ENCODE measurements around the gene SNCAIP. TPM values are rescaled to one million over a fixed set of nuclear protein-coding genes. Genes with fewer than 3 reads are reported as not detected.

SNCAIP gene
- total and polyA plus RNA-seq, 2 experiments from 2014 or later, result 1.5 to 2.4 TPM

DNA sequence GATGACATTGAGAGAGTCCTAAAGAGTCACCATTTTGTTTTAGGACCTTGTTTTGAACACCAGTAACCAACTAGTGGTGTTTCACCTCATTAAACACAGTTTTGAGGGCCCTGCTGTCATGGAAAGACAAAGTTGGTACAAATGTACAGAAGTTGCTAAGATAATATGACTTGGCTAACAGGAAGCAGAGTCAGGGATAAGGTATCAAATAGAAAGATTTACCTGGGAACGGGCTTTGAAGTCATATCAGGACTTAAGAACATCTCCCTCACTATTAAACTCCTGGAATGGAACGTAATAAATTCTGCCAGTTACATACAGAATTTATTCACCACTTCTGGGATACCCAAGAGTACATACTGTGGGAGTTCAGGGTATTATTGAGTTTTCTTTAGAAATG lies 115.6 kb downstream of the SNCAIP start:
- WGBS, 2 experiments (ENCODE audit: low coverage in 1 of 2, low lambda C conversion rate in 2 of 2, missing lambda C conversion rate in 2 of 2), result 73 to 88% methylated on average over 2 of the region's 2 CpGs
- H4K20me1 ChIP-seq (ENCODE audit: insufficient read depth), result no peaks in the 10 kb centered on the region
- no peaks in the 10 kb centered on the region for H3F3A ChIP-seq (ENCODE audit: insufficient read depth)
- H3K27me3 ChIP-seq (replicated peaks; ENCODE audit: insufficient read depth), result no peaks in the 10 kb centered on the region
- H3K36me3 ChIP-seq (ENCODE audit: low read depth), result no peaks in the 10 kb centered on the region
- no peak overlapping the region for H3K4me2 ChIP-seq (ENCODE audit: unreplicated experiment)
- H3K9me3 ChIP-seq (ENCODE audit: low read depth), result no peaks in the 10 kb centered on the region
- H2AFZ ChIP-seq, result no peak overlapping the region
- H3K9me2 ChIP-seq (ENCODE audit: insufficient read depth), result no peaks in the 10 kb centered on the region
- no peaks in the 10 kb centered on the region for H3K79me2 ChIP-seq (ENCODE audit: insufficient read depth)
- in situ Hi-C loops (cut with MboI), result no loop called here
- DNase-seq, result no peak
- H3K4me3 ChIP-seq, result no peak overlapping the region
- no peak overlapping the region for H3K27ac ChIP-seq
- H3K9ac ChIP-seq, result no peak overlapping the region
- H3K4me1 ChIP-seq (ENCODE audit: insufficient read depth), result no peaks in the 10 kb centered on the region
- no peak for TF ChIP-seq EZH2phosphoT487 (IDR thresholded peaks at IDR 0.05; ENCODE audit: insufficient read depth, low read depth)
- no peak for TF ChIP-seq EZH2 (IDR thresholded peaks at IDR 0.05; ENCODE audit: insufficient read depth, poor library complexity, severe bottlenecking)

GRCh38 chr5:122429545-122430318 lies 117.7 kb downstream of the SNCAIP start:
- H3K9me2 ChIP-seq (ENCODE audit: insufficient read depth), result no peaks in the 10 kb centered on the region
- H3F3A ChIP-seq (ENCODE audit: insufficient read depth), result no peaks in the 10 kb centered on the region
- no peaks in the 10 kb centered on the region for H3K27me3 ChIP-seq (replicated peaks; ENCODE audit: insufficient read depth)
- no peaks in the 10 kb centered on the region for H3K36me3 ChIP-seq (ENCODE audit: low read depth)
- DNase-seq, result no peak
- no peak overlapping the region for H3K4me2 ChIP-seq (ENCODE audit: unreplicated experiment)
- H2AFZ ChIP-seq, result no peak overlapping the region
- H3K9ac ChIP-seq, result no peak overlapping the region
- in situ Hi-C loops (cut with MboI), result no loop called here
- H3K4me1 ChIP-seq (ENCODE audit: insufficient read depth), result no peaks in the 10 kb centered on the region
- H3K27ac ChIP-seq, result no peak overlapping the region
- 76 to 79% methylated on average over 7 of the region's 7 CpGs for WGBS, 2 experiments (ENCODE audit: low coverage in 1 of 2, low lambda C conversion rate in 2 of 2, missing lambda C conversion rate in 2 of 2)
- no peaks in the 10 kb centered on the region for H3K9me3 ChIP-seq (ENCODE audit: low read depth)
- H3K79me2 ChIP-seq (ENCODE audit: insufficient read depth), result no peaks in the 10 kb centered on the region
- no peak overlapping the region for H3K4me3 ChIP-seq
- H4K20me1 ChIP-seq (ENCODE audit: insufficient read depth), result no peaks in the 10 kb centered on the region
- no peak for TF ChIP-seq EZH2 (IDR thresholded peaks at IDR 0.05; ENCODE audit: insufficient read depth, poor library complexity, severe bottlenecking)
- TF ChIP-seq EZH2phosphoT487 (IDR thresholded peaks at IDR 0.05; ENCODE audit: insufficient read depth, low read depth), result no peak

- no peak for DNase-seq
Observed at GRCh38 chr5:122430319-122430586, 118.2 kb downstream of the SNCAIP start.

DNA sequence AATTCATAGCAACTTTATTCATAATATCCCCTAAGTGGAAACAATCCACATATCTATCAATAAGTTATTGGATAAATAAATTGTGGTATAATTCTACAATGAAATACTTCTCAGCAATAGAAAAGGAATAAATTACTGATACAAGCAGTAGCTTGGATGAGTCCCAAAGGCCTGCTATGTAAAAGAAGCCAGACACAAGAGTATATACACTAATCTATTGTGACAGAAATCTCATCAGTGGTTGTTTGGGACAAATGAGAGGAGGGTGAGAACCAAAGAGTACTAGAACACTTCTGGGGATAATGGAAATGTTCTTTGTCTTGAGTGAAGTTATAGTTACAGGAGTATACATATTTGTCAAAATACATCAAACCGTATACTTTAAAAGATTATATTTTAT lies 119.3 kb downstream of the SNCAIP start:
- no peaks in the 10 kb centered on the region for H4K20me1 ChIP-seq (ENCODE audit: insufficient read depth)
- in situ Hi-C loops (cut with MboI), result no loop called here
- no peaks in the 10 kb centered on the region for H3K9me2 ChIP-seq (ENCODE audit: insufficient read depth)
- H3K4me1 ChIP-seq (ENCODE audit: insufficient read depth), result no peaks in the 10 kb centered on the region
- TF ChIP-seq EZH2 (IDR thresholded peaks at IDR 0.05; ENCODE audit: insufficient read depth, poor library complexity, severe bottlenecking) (no peak), EZH2phosphoT487 (IDR thresholded peaks at IDR 0.05; ENCODE audit: insufficient read depth, low read depth) (no peak)
- no peak overlapping the region for H2AFZ ChIP-seq
- H3K27ac ChIP-seq, result no peak overlapping the region
- H3K27me3 ChIP-seq (replicated peaks; ENCODE audit: insufficient read depth), result no peaks in the 10 kb centered on the region
- WGBS, 2 experiments (ENCODE audit: low coverage in 1 of 2, low lambda C conversion rate in 2 of 2, missing lambda C conversion rate in 2 of 2), result 95 to 100% methylated on average over 1 of the region's 1 CpG
- no peak for DNase-seq
- H3K36me3 ChIP-seq (ENCODE audit: low read depth), result no peaks in the 10 kb centered on the region
- H3K9ac ChIP-seq, result no peak overlapping the region
- no peaks in the 10 kb centered on the region for H3F3A ChIP-seq (ENCODE audit: insufficient read depth)
- H3K79me2 ChIP-seq (ENCODE audit: insufficient read depth), result no peaks in the 10 kb centered on the region
- H3K9me3 ChIP-seq (ENCODE audit: low read depth), result no peaks in the 10 kb centered on the region
- no peak overlapping the region for H3K4me2 ChIP-seq (ENCODE audit: unreplicated experiment)
- H3K4me3 ChIP-seq, result no peak overlapping the region

More at GRCh38 chr5:122430319-122430586, 118.2 kb downstream of the SNCAIP start:
- in situ Hi-C loops (cut with MboI), result no loop called here
- Histone ChIP-seq H3K36me3 (ENCODE audit: low read depth) (no peaks in the 10 kb centered on the region), H3K4me2 (ENCODE audit: unreplicated experiment) (no peak overlapping the region), H3K27me3 (replicated peaks; ENCODE audit: insufficient read depth) (no peaks in the 10 kb centered on the region), H3K9me2 (ENCODE audit: insufficient read depth) (no peaks in the 10 kb centered on the region), H3K4me3 (no peak overlapping the region), H3K27ac (no peak overlapping the region), H3K9me3 (ENCODE audit: low read depth) (no peaks in the 10 kb centered on the region), H3F3A (ENCODE audit: insufficient read depth) (no peaks in the 10 kb centered on the region), H3K9ac (no peak overlapping the region), H3K4me1 (ENCODE audit: insufficient read depth) (no peaks in the 10 kb centered on the region), H3K79me2 (ENCODE audit: insufficient read depth) (no peaks in the 10 kb centered on the region), H4K20me1 (ENCODE audit: insufficient read depth) (no peaks in the 10 kb centered on the region), H2AFZ (no peak overlapping the region)
- 88 to 91% methylated on average over 2 of the region's 2 CpGs for WGBS, 2 experiments (ENCODE audit: low coverage in 1 of 2, low lambda C conversion rate in 2 of 2, missing lambda C conversion rate in 2 of 2)
- TF ChIP-seq EZH2phosphoT487 (IDR thresholded peaks at IDR 0.05; ENCODE audit: insufficient read depth, low read depth), result no peak
- no peak for TF ChIP-seq EZH2 (IDR thresholded peaks at IDR 0.05; ENCODE audit: insufficient read depth, poor library complexity, severe bottlenecking)

Measured in GM23248 (cell line).